Middle frontal gyrus (tissue), 1 donor: ENCODE measurements around the gene ARX.

Experiments
- DNase-seq: peaks from one replicate; pipeline ENCODE4 v3.0.0-alpha.2; 2015; ENCODE audit warnings: low spot score; ENCODE audit errors: extremely low spot score

Gene ARX

GRCh38 chrX:25015486-25016360 lies at the start of gene ARX:
TSS of gene ARX (minus strand) at chrX:25015965. CDS start at chrX:25015737, 228 bp downstream.
- DNase-seq, result peak; percentile 9

DNA sequence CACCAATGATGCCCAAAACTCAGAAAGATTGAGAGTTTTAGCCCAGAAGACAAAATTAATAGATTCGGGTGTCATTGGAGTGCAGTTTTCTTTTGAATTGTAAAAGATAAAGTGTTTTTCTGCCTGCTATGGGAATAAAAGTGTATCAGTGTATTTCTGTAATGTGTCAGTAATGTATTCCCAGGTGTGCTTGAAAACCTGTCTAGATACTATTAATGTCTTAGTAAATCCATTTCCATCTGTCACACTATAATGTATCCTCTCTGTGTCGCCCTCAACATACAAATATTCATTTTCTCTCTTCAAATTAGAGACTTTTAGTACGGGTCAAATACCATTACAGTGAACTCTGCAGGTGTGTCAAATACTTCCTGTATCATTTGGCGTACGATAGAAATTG lies 43.5 kb upstream of the ARX start:
- no peak for DNase-seq

DNA sequence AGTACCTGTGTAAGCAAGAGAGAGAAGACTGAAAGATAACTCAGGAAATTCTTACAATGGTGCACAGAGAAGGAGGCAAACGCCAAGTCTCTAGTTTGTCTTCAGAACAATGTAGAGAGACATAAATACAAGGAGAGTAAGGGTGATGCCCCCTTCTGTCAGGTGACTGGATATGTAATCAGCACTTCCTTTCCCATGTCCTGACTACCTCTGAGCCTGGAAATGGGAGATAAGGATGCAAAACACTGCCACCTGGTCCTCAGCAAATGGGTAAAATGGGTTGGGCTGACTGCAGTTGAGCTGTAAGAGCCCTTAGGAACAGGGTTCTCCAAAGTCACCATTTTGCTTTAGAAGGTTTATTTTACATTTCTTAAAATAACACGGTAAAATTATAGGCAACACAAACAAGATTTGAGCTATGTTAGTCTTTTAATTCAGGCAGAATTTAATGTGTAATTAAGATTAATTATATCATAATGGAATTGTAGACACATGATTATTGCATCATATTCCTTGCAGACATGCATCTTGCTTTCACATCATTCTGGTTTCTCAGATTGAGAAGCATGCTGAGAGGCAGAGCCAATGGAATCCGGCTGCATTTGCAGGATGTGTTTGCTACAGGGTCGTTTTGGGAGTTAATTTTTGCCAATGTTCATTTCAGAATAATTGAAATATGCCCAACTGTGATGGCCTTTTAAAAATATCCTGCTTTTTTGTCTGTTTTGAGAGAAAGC lies 37.2 kb upstream of the ARX start:
- no peak for DNase-seq

GRCh38 chrX:25049971-25050370 lies 34.2 kb upstream of the ARX start:
- no peak for DNase-seq

DNA sequence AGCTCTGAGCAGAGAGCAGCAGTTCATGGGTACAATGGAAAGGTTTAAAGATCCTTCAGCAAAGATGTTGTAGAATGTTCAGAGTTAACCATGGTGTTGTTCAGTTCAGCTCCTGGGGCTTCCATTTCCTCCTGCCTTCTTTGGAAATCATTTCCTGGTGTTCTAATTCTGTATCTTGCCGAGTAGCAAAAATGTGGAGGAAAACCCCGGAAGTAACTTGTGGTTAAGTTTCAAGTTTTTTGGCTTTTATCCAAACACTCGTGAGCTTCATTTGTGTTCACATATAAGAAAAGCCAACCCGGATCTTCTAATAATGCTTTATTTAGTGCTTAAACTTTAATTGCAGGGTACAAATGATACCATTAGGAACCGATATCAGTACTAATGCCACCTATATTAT lies 33.6 kb upstream of the ARX start:
- DNase-seq, result no peak

DNA sequence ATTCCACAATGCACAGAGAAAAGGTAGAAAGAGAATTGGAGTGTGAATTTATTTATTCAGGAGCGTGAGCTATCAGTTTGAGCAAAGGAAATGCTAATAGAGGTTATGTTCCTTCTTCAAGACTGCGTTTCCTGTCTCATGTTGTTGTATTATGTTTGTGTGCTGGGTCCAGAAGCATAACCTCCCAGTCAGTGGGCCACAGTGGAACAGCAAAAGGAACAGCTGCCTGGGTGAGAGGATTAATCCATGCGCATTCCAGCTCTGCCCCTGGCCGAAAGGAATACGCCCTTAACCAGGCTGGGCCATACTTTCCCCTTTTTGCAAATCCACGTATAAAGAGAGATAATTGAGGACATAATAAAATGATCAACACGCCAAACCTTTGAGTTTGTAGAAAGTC lies 32.4 kb upstream of the ARX start:
- DNase-seq, result no peak

DNA sequence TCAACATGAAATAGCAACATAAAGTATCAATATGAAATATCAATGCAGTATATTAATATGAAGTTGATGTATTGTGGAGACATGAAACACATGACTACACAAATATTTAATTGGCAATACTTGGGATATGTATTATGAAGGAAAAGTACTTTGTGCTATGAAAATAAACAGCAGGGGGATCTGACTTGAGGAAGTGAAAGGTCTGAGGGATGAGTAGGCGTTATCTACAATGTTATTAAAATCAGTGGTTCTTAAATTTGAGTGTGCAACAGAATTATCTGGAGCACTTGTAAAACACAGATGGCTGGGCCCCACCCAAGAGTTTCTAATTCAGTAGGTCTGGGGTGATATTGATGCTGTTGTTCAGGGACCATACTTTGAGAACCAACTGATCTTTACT lies 27.4 kb upstream of the ARX start:
- no peak for DNase-seq

- no peak for DNase-seq
These were observed 23.3 kb upstream of the ARX start for GRCh38 chrX:25039036-25039435.

DNA sequence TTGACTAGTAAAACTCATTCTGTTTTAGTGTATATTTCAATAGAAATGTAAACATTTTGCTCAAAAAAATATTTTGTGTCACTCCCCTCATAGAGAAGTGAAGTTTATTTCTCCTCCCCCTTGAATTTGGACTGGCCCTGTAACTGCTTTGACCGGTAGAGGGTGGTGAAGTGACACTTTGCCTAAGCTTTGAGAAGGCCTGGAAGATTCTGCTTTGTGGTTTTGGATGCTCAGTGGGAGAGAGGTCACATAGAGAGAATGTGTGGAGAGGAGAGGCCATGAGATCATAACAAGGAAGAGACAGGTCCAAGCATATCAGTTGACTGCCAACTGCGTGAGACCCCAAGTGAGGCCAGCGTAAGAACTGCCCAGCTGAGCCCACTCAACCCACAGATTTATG lies 19.1 kb upstream of the ARX start:
- no peak for DNase-seq

DNA sequence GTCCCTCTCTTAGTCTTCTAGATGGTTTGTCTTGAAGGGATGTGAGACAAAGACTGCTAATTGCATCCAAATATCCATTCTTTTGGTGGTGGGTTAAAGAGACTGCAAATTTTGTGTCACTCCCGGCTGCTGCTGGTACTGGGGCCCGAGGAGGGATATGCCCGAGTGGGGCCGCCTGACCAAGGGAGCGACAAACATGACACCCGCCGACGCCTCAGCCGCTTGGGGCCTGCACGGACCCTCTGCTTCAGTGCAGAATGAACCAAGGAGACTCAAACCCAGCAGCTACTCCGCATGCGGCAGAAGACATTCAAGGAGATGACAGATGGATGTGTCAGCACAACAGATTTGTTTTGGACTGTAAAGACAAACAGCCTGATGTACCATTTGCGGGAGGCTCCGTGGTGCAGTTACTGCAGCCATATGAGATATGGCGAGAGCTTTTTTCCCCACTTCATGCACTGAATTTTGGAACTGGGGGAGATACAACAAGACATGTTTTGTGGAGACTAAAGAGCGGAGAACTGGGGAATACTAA lies 13.6 kb upstream of the ARX start:
- DNase-seq, result no peak

GRCh38 chrX:25028726-25029125 lies 13.0 kb upstream of the ARX start:
- DNase-seq, result no peak

GRCh38 chrX:25026576-25026975 lies 10.8 kb upstream of the ARX start:
- DNase-seq, result no peak

DNA sequence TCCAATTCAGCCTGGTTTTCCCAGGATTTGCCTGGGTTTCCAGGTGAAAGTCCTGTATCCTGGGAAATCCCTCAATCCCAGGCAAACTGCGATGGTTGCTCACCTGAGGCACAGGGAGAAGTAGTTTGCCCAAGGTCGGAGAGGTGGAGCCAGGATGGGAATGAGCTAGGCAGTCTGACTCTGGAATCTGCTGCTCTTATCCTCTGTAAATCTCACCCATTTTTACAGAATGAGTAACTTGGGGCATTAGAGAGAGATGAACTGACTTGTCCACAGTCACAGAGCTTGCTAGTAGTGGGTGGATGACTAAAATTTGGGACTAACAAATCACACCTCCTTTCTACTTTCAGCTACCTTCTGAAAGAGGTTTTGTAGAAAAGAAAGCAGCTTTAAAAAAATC lies 9.8 kb upstream of the ARX start:
- DNase-seq, result no peak

GRCh38 chrX:25023908-25024307 lies 8.1 kb upstream of the ARX start:
- no peak for DNase-seq

- no peak for DNase-seq
These were observed 6.9 kb upstream of the ARX start for GRCh38 chrX:25022499-25023325.

DNA sequence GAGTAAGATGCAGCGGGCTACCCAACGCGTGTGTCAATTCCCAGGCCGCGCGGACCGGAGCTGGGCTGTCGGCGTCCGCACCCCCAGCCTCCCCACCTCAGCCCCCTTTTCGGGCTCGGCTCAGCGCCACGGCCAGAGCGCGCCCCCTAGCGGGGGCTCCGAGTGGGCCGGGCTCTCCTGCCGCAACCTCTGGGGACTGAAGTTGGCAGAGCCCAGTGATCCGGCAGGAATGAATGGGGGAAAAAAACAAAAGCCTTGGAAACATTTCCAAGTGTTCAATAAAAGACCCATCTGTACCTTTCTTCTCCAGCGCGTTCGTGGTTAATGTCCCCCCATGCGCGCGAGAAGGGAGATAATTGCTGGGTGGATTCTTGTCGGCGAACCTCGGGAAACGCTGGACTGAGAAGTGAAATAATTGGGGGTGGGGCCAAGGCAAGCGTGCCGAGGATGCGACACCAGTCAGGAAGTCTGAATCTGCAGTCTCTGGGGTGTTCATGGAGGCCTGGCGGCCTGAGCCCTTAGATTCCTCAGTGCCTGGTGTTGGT lies 5.2 kb upstream of the ARX start:
- DNase-seq, result no peak

DNA sequence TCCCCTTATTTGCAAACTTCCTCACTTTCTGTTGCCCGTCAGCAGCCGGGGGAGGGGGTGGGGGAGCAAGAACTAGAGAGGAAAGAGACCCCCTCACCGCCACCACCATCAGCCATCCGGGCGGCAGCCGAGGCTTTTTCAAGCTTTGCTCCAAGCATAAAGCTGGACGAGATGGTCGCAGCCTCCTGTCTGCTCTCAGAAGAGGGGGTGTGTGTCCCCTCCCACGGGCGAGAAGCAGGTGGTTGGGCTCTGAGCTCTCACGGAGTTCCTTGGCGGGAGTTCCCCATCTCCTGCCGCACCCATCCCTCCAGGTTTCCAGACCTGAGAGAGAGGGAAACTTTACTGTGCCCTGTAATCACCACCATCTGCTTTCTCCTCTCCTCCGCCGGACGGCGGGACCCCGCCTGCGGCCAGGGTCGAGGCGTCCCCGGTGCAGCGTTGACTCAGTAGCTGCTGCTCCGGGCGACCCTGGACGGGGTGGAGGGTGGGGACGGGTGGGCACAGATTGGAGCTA lies 4.7 kb upstream of the ARX start:
- DNase-seq, result no peak

DNA sequence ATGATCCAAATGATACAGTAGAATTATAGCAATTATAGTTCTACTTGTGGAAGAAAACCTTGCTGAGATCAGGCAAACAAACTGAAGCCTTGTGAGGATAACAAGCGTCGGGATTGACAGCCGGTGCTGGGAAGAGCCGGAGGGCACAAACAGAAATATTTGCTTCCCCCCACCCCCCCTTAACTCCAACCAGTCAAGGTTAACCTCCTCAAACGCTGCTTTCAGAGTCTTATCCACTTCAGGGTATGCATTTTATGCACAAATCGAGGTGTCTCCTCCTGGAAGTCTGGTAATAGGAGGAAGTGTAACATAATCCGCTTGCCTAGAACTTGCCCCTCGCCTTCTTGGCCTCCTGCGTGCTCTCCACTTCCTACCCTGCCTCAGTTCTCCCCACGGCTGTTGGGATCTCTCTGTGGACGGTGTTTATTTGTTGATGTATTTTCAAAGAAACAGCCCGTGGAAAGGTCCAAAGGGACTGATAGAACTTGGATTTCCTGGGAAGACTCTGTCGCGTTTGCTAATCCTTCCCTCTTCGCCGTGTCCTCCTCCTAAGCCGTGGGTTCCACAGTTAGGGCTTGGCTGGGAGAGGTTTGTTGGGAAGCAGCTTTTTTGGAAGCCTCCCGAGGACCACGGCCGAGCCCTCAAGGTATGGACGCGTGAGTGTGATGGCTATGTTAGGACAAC lies 4.1 kb upstream of the ARX start:
- DNase-seq, result no peak

GRCh38 chrX:25018682-25019081 lies 2.9 kb upstream of the ARX start:
- no peak for DNase-seq

- no peak for DNase-seq
These were observed 2.0 kb upstream of the ARX start for GRCh38 chrX:25017667-25018247.
